ENCODE data around the gene LRRC51. TPM values are rescaled to one million over a fixed set of nuclear protein-coding genes. Genes with fewer than 3 reads are reported as not detected.

The LRRC51 gene
- total RNA-seq, 1 donor from 2014 or later: 4.4 TPM

- Mint-ChIP-seq H3K27ac (ENCODE audit: unreplicated experiment) (peak overlapping the region; percentile 41), H3K4me3 (ENCODE audit: unreplicated experiment) (no peak overlapping the region), H3K36me3 (ENCODE audit: low read depth, unreplicated experiment) (peaks cover 7% of the 10 kb centered on the region), H3K27me3 (ENCODE audit: low read depth, unreplicated experiment) (no peaks in the 10 kb centered on the region), H3K9me3 (ENCODE audit: unreplicated experiment) (no peaks in the 10 kb centered on the region), H3K4me1 (ENCODE audit: low read depth, unreplicated experiment) (peaks cover 15% of the 10 kb centered on the region)
- FAIRE-seq: no peak
- Histone ChIP-seq H2AFZ (ENCODE audit: low read depth, low read length) (no peak overlapping the region), H3K27me3 (ENCODE audit: insufficient read depth, low read length) (no peaks in the 10 kb centered on the region), H3K27ac (ENCODE audit: low read depth, low read length) (no peak overlapping the region), H3K4me1 (ENCODE audit: insufficient read depth, low read length) (peaks cover 43% of the 10 kb centered on the region), H3K9ac (ENCODE audit: low read length) (peak overlapping the region; percentile 95), H3K4me2 (ENCODE audit: low read length) (peak overlapping the region; percentile 99), H3K9me3 (ENCODE audit: insufficient read depth, low read depth, low read length) (no peaks in the 10 kb centered on the region), H3K36me3 (ENCODE audit: insufficient read depth, low read length) (peaks cover 9% of the 10 kb centered on the region), H3K4me3 (ENCODE audit: insufficient read depth, low read depth, low read length) (no peak overlapping the region), H3K79me2 (ENCODE audit: insufficient read depth, low read length) (peaks cover 92% of the 10 kb centered on the region), H4K20me1 (ENCODE audit: insufficient read depth, low read length) (peaks cover 65% of the 10 kb centered on the region)
- TF ChIP-seq CTCF (IDR thresholded peaks at IDR 0.05; ENCODE audit: insufficient read depth, low read depth, low read length): no peak
- no peak for TF ChIP-seq EZH2 (IDR thresholded peaks at IDR 0.05; ENCODE audit: insufficient read depth, low read length)
- no peak for DNase-seq (ENCODE audit: low read depth)
These were observed 42.9 kb upstream of the LRRC51 start for GRCh38 chr11:72037554-72038311.

GRCh38 chr11:72038491-72038890 is 42.2 kb upstream of the LRRC51 start:
- H3K4me1 Mint-ChIP-seq (ENCODE audit: low read depth, unreplicated experiment): peaks cover 15% of the 10 kb centered on the region
- peaks cover 91% of the 10 kb centered on the region for H3K79me2 ChIP-seq (ENCODE audit: insufficient read depth, low read length)
- H4K20me1 ChIP-seq (ENCODE audit: insufficient read depth, low read length): peaks cover 58% of the 10 kb centered on the region
- H3K36me3 ChIP-seq (ENCODE audit: insufficient read depth, low read length): peaks cover 9% of the 10 kb centered on the region
- no peak overlapping the region for H3K4me3 Mint-ChIP-seq (ENCODE audit: unreplicated experiment)
- peak overlapping the region; percentile 95 for H3K27ac ChIP-seq (ENCODE audit: low read depth, low read length)
- H3K36me3 Mint-ChIP-seq (ENCODE audit: low read depth, unreplicated experiment): peaks cover 7% of the 10 kb centered on the region
- no peaks in the 10 kb centered on the region for H3K9me3 ChIP-seq (ENCODE audit: insufficient read depth, low read depth, low read length)
- H3K9ac ChIP-seq (ENCODE audit: low read length): peak overlapping the region; percentile 95
- TF ChIP-seq EZH2 (IDR thresholded peaks at IDR 0.05; ENCODE audit: insufficient read depth, low read length): no peak
- no peak for TF ChIP-seq CTCF (IDR thresholded peaks at IDR 0.05; ENCODE audit: insufficient read depth, low read depth, low read length)
- peak overlapping the region; percentile 81 for H3K4me3 ChIP-seq (ENCODE audit: insufficient read depth, low read depth, low read length)
- peak overlapping the region; percentile 99 for H3K4me2 ChIP-seq (ENCODE audit: low read length)
- peak overlapping the region; percentile 41 for H3K27ac Mint-ChIP-seq (ENCODE audit: unreplicated experiment)
- peaks cover 44% of the 10 kb centered on the region for H3K4me1 ChIP-seq (ENCODE audit: insufficient read depth, low read length)
- no peaks in the 10 kb centered on the region for H3K27me3 Mint-ChIP-seq (ENCODE audit: low read depth, unreplicated experiment)
- FAIRE-seq: no peak
- peak; percentile 58 for DNase-seq (ENCODE audit: low read depth)
- no peaks in the 10 kb centered on the region for H3K27me3 ChIP-seq (ENCODE audit: insufficient read depth, low read length)
- H2AFZ ChIP-seq (ENCODE audit: low read depth, low read length): no peak overlapping the region
- no peaks in the 10 kb centered on the region for H3K9me3 Mint-ChIP-seq (ENCODE audit: unreplicated experiment)
